Gastrocnemius medialis (tissue), 4 donors: ENCODE results near the gene DLX4. TPM values are rescaled to one million over a fixed set of nuclear protein-coding genes. Genes with fewer than 3 reads are reported as not detected.
A peak's percentile ranks its signal among the peaks of the same experiment; 100 is the strongest.

Source experiments
- ATAC-seq, 2 donors: fragments of 150-250 bp; one replicate each; pipeline ENCODE4 v1.9.1; 2016
- DNase-seq, 2 donors: peaks; one replicate each; pipeline ENCODE4 v3.0.0-alpha.2; 2019
- H3K27ac ChIP-seq, 4 donors: fragments of 200-600 bp; sonication (generic); 1 replicate in 1 of 4; 2 replicates in 3 of 4; pipeline ENCODE4 v1.5.1; 2016 to 2018; ENCODE audit warnings: mild to moderate bottlenecking in 2 of 4, moderate library complexity in 1 of 4
- H3K27me3 ChIP-seq, 3 donors: fragments of 200-600 bp; sonication (generic) in 2 of 3; 1 replicate in 1 of 3; 2 replicates in 2 of 3; pipeline versions ENCODE4 v1.5.1 to v1.6.0; 2016 to 2019; ENCODE audit warnings: mild to moderate bottlenecking in 1 of 3, moderate library complexity in 1 of 3
- H3K36me3 ChIP-seq, 2 donors: fragments of 200-600 bp; sonication (generic) in 1 of 2; one replicate each; pipeline ENCODE4 v1.5.1; 2017 to 2018
- H3K4me1 ChIP-seq, 2 donors: fragments of 200-600 bp; sonication (generic) in 1 of 2; one replicate each; pipeline ENCODE4 v1.5.1; 2016 to 2017; ENCODE audit warnings: mild to moderate bottlenecking in 2 of 2
- H3K4me3 ChIP-seq, 4 donors: fragments of 200-600 bp; sonication (generic) in 3 of 4; 1 replicate in 1 of 4; 2 replicates in 3 of 4; pipeline ENCODE4 v1.5.1; 2016 to 2019; ENCODE audit warnings: mild to moderate bottlenecking in 2 of 4
- H3K9me3 ChIP-seq, 3 donors: fragments of 200-600 bp; sonication (generic) in 2 of 3; 1 replicate in 1 of 3; 2 replicates in 2 of 3; pipeline ENCODE4 v1.5.1; 2016 to 2019
- CTCF ChIP-seq, 5 experiments: fragments of 450-650 bp in 3 of 5; fragments of 200-600 bp in 2 of 5; sonication (generic) in 2 of 5; IDR thresholded peaks in 4 of 5; conservative IDR thresholded peaks in 1 of 5; 1 replicate in 4 of 5; 2 replicates in 1 of 5; pipeline ENCODE4 v1.5.1; 2016 to 2019; ENCODE audit warnings: antibody characterized with exemption in 5 of 5, mild to moderate bottlenecking in 3 of 5, moderate library complexity in 3 of 5
- POLR2A ChIP-seq, 2 donors: fragments of 450-650 bp; IDR thresholded peaks; one replicate each; pipeline ENCODE4 v1.6.1; 2017; ENCODE audit warnings: antibody characterized with exemption in 2 of 2, mild to moderate bottlenecking in 2 of 2, moderate library complexity in 2 of 2
- in situ Hi-C, 4 donors: fragments of 200-750 bp; cut with MboI; loops; one replicate each; pipeline versions ENCODE4 v1.15.0 to v1.8.0; 2017; ENCODE audit warnings: low sequenced_read_pairs in 4 of 4
- intact Hi-C: fragments of 100-400 bp; cut with DNase I; formaldehyde crosslinking; loops from one replicate; pipeline ENCODE4 v1.15.1; 2023; ENCODE audit warnings: low total_unique reads
- total RNA-seq, 4 donors: library from RNA; depleted of rRNA; stranded (reverse); fragments of >200 nt; gene quantifications; one replicate each; pipeline versions ENCODE4 v1.1.0 to v1.2.3, GENCODE V29; 2016

Gene DLX4
- total RNA-seq, 4 donors from 2014 or later, result not detected

- H3K36me3 ChIP-seq, result no peaks in the 10 kb centered on the region
- H3K9me3 ChIP-seq, result no peaks in the 10 kb centered on the region
- TF ChIP-seq CTCF (IDR thresholded peaks at IDR 0.05 in 4 of 5, conservative IDR thresholded peaks at IDR 0.05 in 1 of 5), result no peak
- TF ChIP-seq POLR2A (IDR thresholded peaks at IDR 0.05), result no peak
- no peak for DNase-seq
- intact Hi-C loops (no loop called here), in situ Hi-C loops (loop anchor here (10.0 to 25.0 kb wide), 4 partner anchors 120 to 432 kb away; no protein-coding TSS in a partner anchor)
- no peak for ATAC-seq
- H3K4me3 ChIP-seq, result peak overlapping the region; percentile 24 to 54 (median 40)
- peaks cover 5 to 21% of the 10 kb centered on the region in 2 donors for H3K4me1 ChIP-seq
- peaks cover 67 to 76% (median 74%) of the 10 kb centered on the region in 3 donors for H3K27me3 ChIP-seq
- H3K27ac ChIP-seq, result no peak overlapping the region
These were observed 25.4 kb downstream of the DLX4 start for GRCh38 chr17:49994085-49995054.

GRCh38 chr17:49995055-49995738 is 26.2 kb downstream of the DLX4 start, which contains the start of gene DLX3:
Gene DLX3 (minus strand): TSS chr17:49995224. CDS start chr17:49994998, 226 bp downstream.
- ATAC-seq (no peak), DNase-seq (no peak)
- Histone ChIP-seq H3K4me1 (peaks cover 5 to 21% of the 10 kb centered on the region in 2 donors), H3K9me3 (no peaks in the 10 kb centered on the region), H3K27me3 (peaks cover 70 to 77% (median 70%) of the 10 kb centered on the region in 3 donors), H3K27ac (no peak within 1 kb of the TSS), H3K36me3 (no peaks in the 10 kb centered on the region), H3K4me3 (peak within 1 kb of the TSS; percentile 14 to 54 (median 32))
- TF ChIP-seq CTCF (IDR thresholded peaks at IDR 0.05 in 4 of 5, conservative IDR thresholded peaks at IDR 0.05 in 1 of 5) (no peak), POLR2A (IDR thresholded peaks at IDR 0.05) (no peak)
- intact Hi-C loops (no loop called here), in situ Hi-C loops (loop anchor here (10.0 to 25.0 kb wide), 4 partner anchors 120 to 433 kb away; no protein-coding TSS in a partner anchor)

- peaks cover 5 to 21% of the 10 kb centered on the region in 2 donors for H3K4me1 ChIP-seq
- H3K27ac ChIP-seq, result no peak overlapping the region
- no peaks in the 10 kb centered on the region for H3K9me3 ChIP-seq
- intact Hi-C loops, result loop anchor here (1.0 to 2.0 kb wide), 2 partner anchors 44 to 427 kb away; no protein-coding TSS in a partner anchor
- in situ Hi-C loops, result loop anchor here (10.0 to 25.0 kb wide), 4 partner anchors 121 to 434 kb away; no protein-coding TSS in a partner anchor
- H3K4me3 ChIP-seq, result no peak overlapping the region
- DNase-seq (no peak), ATAC-seq (no peak)
- peaks cover 72 to 83% (median 74%) of the 10 kb centered on the region in 3 donors for H3K27me3 ChIP-seq
- no peaks in the 10 kb centered on the region for H3K36me3 ChIP-seq
- TF ChIP-seq POLR2A (IDR thresholded peaks at IDR 0.05) (no peak), CTCF (IDR thresholded peaks at IDR 0.05 in 4 of 5, conservative IDR thresholded peaks at IDR 0.05 in 1 of 5) (no peak)
These were observed 27.1 kb downstream of the DLX4 start for GRCh38 chr17:49996121-49996494.

GRCh38 chr17:49996495-49997300 is 27.7 kb downstream of the DLX4 start:
- H3K4me3 ChIP-seq, result peak overlapping the region; percentile 54 to 58 (median 56)
- intact Hi-C loops, result loop anchor here (1.0 to 2.0 kb wide), 2 partner anchors 44 to 428 kb away; no protein-coding TSS in a partner anchor
- H3K9me3 ChIP-seq, result no peaks in the 10 kb centered on the region
- TF ChIP-seq CTCF (IDR thresholded peaks at IDR 0.05 in 4 of 5, conservative IDR thresholded peaks at IDR 0.05 in 1 of 5), result peak; percentile 87 to 99 (median 96)
- TF ChIP-seq POLR2A (IDR thresholded peaks at IDR 0.05), result no peak
- peaks cover 70 to 82% (median 74%) of the 10 kb centered on the region in 3 donors for H3K27me3 ChIP-seq
- DNase-seq (no peak), ATAC-seq (peak; percentile 34 to 51)
- H3K4me1 ChIP-seq, result peaks cover 5 to 21% of the 10 kb centered on the region in 2 donors
- in situ Hi-C loops, result loop anchor here (10.0 to 25.0 kb wide), 4 partner anchors 122 to 434 kb away; no protein-coding TSS in a partner anchor
- no peak overlapping the region for H3K27ac ChIP-seq
- no peaks in the 10 kb centered on the region for H3K36me3 ChIP-seq
